Activated T-helper 1 cell treated with anti-CD3 and anti-CD28 coated beads, Interleukin-2, amount 50 U/mL, for 16 hours (primary cell): ENCODE data around the gene ATL1.

Experiments used
- DNase-seq, 2 donors: peaks; one replicate each; pipeline ENCODE4 v3.0.0-alpha.2; 2020; ENCODE audit warnings: low read depth in 1 of 2, low spot score in 1 of 2

Gene ATL1

GRCh38 chr14:50559990-50560930 lies at the start of gene ATL1:
Gene ATL1 (plus strand): TSS chr14:50560145. CDS start chr14:50560266, 121 bp downstream.
- peak in 1 of 2 donors; percentile 6 for DNase-seq

GRCh38 chr14:50510157-50510556 lies 49.8 kb upstream of the ATL1 start:
- DNase-seq, result no peak

DNA sequence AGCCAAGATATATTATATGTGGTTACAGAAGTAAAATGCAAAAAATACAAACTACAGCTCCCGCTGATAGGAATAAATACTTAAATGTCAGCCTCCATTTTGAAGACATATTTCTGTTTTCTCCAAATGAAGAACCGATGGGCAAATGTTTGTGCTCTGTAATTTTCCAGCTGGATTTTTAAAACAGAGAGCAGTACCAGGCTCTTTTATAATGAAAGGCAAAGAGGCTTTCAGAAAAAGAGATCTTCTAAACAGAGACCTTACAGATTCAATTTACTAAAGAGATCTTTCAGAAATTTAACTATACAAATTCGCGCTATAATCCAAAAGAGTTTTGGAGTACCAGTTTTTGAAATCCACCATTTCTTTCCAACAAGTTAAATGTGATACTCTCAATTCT lies 47.5 kb upstream of the ATL1 start:
- DNase-seq, result no peak

- no peak for DNase-seq
Measured at GRCh38 chr14:50516091-50516490, 43.9 kb upstream of the ATL1 start.

GRCh38 chr14:50520947-50521815 lies 38.8 kb upstream of the ATL1 start:
- peak in 1 of 2 donors; percentile 28 for DNase-seq

DNA sequence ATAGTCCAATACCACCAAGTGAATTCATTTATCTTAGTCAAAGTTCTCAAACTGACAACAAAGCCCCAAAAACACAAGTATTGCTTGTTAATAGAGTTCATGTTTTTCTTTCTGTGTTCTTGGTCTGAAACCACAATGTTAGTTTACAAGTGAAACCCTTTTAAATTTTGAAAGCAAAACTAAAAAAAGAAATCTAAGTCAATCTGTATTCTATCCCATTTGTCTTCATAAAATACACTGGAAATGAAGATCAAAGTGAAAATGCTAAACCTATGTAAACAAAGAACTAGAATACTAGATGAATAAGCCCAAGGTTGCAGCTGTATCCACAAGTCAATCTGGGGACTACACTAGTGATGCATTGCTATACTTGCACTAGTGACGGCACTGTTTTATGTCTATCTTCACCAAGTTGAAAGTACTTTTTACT lies 38.0 kb upstream of the ATL1 start:
- no peak for DNase-seq

DNA sequence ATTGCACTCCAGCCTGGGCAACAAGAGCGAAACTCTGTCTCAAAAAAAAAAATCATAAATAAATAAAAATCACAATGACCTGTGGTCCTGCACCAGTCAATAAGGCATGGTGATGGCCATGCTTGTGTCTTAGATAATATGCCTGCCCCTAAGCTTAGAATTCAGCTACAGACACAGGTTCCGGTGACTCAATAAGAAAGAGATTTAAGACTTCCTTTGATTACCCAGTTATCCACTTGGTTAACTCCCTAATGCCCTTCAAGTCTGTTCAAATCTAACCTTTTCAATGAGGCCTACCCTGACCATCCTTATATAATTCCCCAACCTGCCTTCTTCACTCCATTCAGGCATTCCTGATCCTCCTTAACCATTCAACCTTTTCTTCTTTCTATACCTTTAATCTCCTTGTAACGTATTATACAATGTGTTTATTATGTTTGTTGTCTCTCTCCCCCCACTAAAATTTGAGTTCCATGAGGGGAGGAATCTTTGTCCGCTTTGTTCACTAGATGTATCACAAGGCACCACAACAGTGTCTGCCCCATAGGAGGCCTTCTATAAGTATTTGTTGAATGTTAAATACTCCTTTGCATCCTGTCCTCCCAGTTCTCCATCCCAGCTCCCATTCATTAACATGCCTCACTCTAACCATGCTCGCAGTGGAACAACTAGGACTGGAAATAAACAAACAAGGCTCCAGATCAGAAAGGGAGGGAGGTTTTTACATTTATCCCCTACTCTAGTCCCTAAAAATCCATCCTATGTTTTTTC lies 36.5 kb upstream of the ATL1 start:
- no peak for DNase-seq

- DNase-seq, result no peak
Measured at GRCh38 chr14:50524060-50524459, 35.9 kb upstream of the ATL1 start.

- no peak for DNase-seq
Measured at GRCh38 chr14:50524731-50525515, 35.0 kb upstream of the ATL1 start.

DNA sequence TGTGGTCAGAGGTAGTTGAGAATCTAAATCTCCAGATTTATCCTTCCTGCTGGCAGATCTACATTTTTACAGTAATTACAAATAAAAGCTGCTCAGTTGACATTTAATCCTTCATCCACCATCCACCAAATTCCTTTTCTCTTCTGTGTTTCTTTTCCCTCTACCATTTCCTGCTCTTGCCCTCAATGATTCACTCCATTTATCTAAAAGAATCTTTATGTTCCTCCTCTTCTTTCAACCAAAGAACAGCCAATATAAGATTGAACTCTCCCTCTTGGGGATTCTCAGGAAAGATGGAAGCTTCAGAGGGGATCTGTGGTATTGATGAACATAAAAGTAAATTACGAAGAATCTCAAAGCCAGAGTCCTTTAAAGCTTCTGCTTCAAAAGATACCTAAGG lies 31.9 kb upstream of the ATL1 start:
- DNase-seq, result no peak

DNA sequence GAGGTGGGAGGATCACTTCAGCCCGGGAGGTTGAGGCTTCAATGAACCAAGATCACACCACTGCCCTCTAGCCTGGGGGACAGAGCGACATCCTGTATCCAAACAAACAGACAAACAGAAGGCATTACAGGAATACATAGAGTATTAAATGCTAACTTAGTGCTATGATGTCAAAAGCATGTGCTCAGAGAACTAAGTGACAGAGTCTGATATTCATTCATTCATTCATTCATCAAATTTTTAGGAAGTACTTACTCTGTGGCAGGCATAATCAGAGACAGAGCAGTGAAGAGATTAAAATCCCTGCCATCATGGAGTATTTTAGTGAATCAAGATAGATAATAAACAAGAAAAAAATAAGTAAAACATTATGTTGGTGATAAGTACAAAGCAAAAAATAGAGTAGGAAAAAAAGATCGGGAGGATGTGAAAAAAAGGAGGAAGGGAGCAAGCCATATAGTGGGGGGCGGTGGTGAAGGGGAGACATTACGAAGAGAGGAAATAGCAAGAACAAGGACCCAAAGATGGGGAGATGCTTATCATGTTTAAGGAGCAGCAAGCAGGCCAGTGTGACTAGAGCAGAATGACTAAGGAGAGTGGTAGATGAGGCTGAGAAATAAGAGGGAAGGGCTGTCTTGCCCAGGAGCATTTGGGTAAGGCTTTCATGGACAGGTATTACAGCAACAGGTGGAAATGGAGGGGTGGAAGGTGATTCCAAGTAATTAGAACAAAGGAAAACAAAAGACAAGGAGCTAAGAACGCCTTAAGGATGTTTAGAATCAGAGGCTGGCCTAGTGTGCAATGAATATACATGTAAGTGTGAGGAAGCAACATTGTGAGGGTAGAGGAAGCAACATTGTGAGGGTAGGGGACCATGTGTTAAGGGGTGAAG lies 30.4 kb upstream of the ATL1 start:
- DNase-seq, result no peak

- DNase-seq, result no peak
Measured at GRCh38 chr14:50530358-50530757, 29.6 kb upstream of the ATL1 start.

GRCh38 chr14:50530794-50531365 lies 29.1 kb upstream of the ATL1 start:
- no peak for DNase-seq

DNA sequence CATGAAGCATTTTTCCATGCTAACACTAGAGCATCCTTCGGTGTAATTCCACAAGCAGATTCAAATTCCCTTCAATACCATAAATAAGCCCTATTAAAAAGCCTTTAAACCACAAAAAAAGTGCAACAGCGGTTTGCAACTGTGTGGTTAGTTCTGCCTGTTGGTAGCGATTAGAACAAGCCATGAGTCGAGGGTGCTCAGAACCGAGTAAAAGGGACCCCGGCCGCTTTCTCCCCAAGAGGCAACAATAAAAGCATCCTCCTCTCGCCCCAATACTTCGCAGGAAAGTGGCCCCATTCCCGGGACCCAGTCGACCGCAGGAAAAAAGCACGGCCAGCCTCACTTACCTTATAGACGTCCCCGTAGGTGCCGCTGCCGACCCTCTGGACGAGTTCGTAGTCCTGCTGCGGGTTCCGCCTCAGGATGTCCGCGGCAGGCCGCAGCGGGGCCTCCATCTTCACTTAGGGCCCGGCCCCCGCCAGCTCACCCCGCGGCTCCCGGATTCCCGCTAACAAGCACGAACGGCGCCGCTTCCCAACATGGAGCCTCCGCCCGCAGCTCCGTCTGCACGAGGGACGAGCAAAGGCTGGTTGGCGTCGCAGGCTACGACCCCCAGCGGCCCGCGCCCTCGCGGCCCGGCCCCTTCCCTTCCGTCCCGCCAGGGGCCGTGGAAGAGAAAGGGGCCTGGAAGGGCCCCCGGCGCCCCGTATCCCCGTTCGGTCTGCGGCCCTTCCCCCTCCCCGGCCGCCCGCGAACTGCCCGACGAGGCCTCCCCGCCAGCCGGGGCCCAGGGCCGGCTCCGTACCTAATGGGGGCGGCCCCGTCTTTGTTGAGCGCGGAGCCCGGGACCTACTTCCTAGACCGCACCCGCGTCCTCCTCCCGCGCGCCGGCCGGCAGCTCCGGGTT lies 28.1 kb upstream of the ATL1 start:
- peak in 1 of 2 donors; percentile 9 for DNase-seq

DNA sequence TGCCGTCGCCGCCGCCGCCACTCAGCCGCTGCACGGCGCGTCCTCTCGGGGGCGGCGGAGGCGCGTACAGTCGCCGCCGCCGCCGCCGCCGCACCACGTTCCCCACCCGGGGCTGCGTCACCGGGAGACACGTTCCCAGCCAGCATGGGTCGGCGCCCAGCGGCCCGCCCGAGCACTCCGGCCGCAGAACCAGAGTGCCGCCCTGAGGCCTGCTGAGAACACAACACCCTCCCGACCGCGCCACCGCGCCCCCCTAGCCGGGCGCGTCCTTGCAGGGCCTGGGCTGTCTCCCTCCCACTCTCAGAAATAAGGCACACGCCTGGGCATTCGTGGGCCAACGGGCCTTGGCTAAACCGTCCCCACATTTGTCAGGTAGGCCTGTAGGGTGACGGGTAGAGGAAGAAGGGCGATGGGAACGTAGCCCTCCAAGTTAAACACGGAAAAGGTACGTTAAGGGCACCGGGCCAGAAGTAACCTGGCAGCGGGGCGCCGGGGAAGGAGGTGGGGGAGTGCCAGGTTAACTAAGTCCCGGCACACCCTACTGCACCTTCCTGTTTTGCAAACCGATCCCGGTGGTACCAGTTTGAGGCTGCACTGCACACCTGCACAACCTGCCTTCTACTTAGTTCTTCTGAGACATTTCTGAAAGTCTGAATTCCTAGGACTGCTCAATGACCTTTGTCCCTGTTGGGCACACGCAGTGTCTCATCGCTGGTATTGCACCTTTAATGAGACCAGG lies 27.3 kb upstream of the ATL1 start, which contains the start of gene MAP4K5:
TSS of gene MAP4K5 (minus strand) at position 68 of the 739 bp plus-strand sequence. CDS start 520 bp downstream, outside the sequence.
- DNase-seq, result peak; percentile 76 to 86

DNA sequence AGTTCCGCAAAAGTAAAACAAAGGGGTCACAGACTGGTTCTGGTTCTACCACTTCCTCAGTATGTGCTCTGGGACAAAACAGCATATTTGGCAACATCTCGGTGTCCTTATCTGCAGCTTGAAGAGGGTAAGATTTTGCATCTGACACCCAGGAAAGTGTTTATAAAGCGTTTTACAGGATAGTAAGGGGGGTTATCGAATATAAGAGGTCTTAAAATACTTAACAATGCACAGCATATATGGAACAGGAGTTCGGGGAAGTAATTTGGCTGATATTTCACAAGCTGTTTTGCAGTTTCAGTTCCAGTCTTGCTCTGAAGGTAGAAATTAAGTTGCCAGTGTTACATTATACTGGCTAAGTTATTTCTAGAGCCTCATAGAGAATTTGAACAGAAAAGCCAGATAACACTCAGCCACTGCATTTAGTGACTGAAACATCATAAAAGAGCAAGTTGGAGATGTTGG lies 26.7 kb upstream of the ATL1 start:
- no peak for DNase-seq

GRCh38 chr14:50533806-50534205 lies 26.1 kb upstream of the ATL1 start:
- DNase-seq, result no peak
